HCT116 (cell line): ENCODE data around the gene MPPED1. TPM values are rescaled to one million over a fixed set of nuclear protein-coding genes. Genes with fewer than 3 reads are reported as not detected.

Source experiments
- ATAC-seq: fragments of 200-7000 bp; cut with Tn5 transposase; 2 replicates; pipeline ENCODE4 v1.9.1; 2020; ENCODE audit warnings: mild to moderate bottlenecking, moderate library complexity
- BruUV-seq: library from RNA; stranded (reverse); fragments of 400-500 nt; replicated peaks from 2 replicates; lab custom pipeline; 2021; lab: Mats Ljungman, UMichigan
- CTCF ChIA-PET: fragments of 300-600 bp; sonication (Branson Sonifier 250); formaldehyde crosslinking; loops from one replicate; lab custom pipeline; 2021; ENCODE audit warnings: antibody characterized with exemption; lab: Charles Lee
- POLR2A ChIA-PET: fragments of 300-600, 350-600 bp; sonication (Branson Sonifier 250); formaldehyde crosslinking; loops from one replicate; lab custom pipeline; 2021; ENCODE audit warnings: antibody characterized with exemption; lab: Charles Lee
- RAD21 ChIA-PET, 2 experiments: fragments of 300-600 bp; sonication (Branson Sonifier 250); formaldehyde crosslinking; loops; one replicate each; lab custom pipeline; 2023; ENCODE audit warnings: low total read pairs in 2 of 2; ENCODE audit not compliant: uncharacterized antibody in 2 of 2, unreplicated experiment in 2 of 2, low non-redundant PET in 1 of 2; lab: Charles Lee
- DNase-seq: peaks from one replicate; pipeline ENCODE4 v3.0.0-alpha.2; 2010; ENCODE audit warnings: low read depth, low spot score
- H2AFZ ChIP-seq: fragments of 200-600 bp; shearing (Covaris generic), sonication (generic); 2 replicates; pipeline ENCODE4 v1.6.1; 2017; ENCODE audit warnings: low read depth, mixed run types, mixed read lengths, antibody characterized with exemption, low read length; ENCODE audit not compliant: poor library complexity, severe bottlenecking
- H3K27ac ChIP-seq: 2 replicates; pipeline ENCODE4 v1.5.1; 2012; ENCODE audit warnings: low read depth, low read length
- H3K27me3 ChIP-seq: fragments of 200-600 bp; sonication (generic); 2 replicates; pipeline ENCODE4 v1.6.1; 2016; ENCODE audit warnings: mixed run types, low read length, mixed read lengths; ENCODE audit not compliant: insufficient read depth
- H3K36me3 ChIP-seq, 2 experiments: fragments of 200-500 bp in 1 of 2; fragments of 200-600 bp in 1 of 2; sonication (Bioruptor generic) in 1 of 2; sonication (generic) in 1 of 2; 2 replicates each; pipeline versions ENCODE4 v1.5.1 to v1.6.1; 2014 to 2016; ENCODE audit warnings: low read length in 2 of 2, inconsistent platforms in 1 of 2, mixed read lengths in 1 of 2, mixed run types in 1 of 2; ENCODE audit not compliant: insufficient read depth in 2 of 2, control insufficient read depth in 1 of 2
- H3K4me1 ChIP-seq, 2 experiments: fragments of 200-600 bp in 1 of 2; sonication (generic) in 1 of 2; 2 replicates each; pipeline versions ENCODE4 v1.5.1 to v1.6.1; 2012 to 2017; ENCODE audit warnings: low read length in 2 of 2, inconsistent platforms in 1 of 2, mild to moderate bottlenecking in 1 of 2, mixed read lengths in 1 of 2, mixed run types in 1 of 2, moderate library complexity in 1 of 2; ENCODE audit not compliant: insufficient read depth in 2 of 2, control insufficient read depth in 1 of 2
- H3K4me2 ChIP-seq: fragments of 200-600 bp; sonication (generic); 2 replicates; pipeline ENCODE4 v1.6.1; 2017; ENCODE audit warnings: mixed run types, low read length, mixed read lengths
- H3K4me3 ChIP-seq, 2 experiments: fragments of 200-600 bp in 1 of 2; sonication (generic) in 1 of 2; replicated peaks in 1 of 2; 2 replicates each; pipeline ENCODE4 v1.5.1; 2011 to 2016; ENCODE audit warnings: low read length in 2 of 2, control low read depth in 1 of 2, low read depth in 1 of 2, mild to moderate bottlenecking in 1 of 2, mixed read lengths in 1 of 2, mixed run types in 1 of 2
- H3K79me2 ChIP-seq: fragments of 200-600 bp; sonication (generic); 2 replicates; pipeline ENCODE4 v1.6.1; 2017; ENCODE audit warnings: mild to moderate bottlenecking, mixed run types, low read length, moderate library complexity, mixed read lengths; ENCODE audit not compliant: insufficient read depth
- H3K9ac ChIP-seq: fragments of 200-600 bp; sonication (generic); 2 replicates; pipeline ENCODE4 v1.6.1; 2016; ENCODE audit warnings: low read length, mixed read lengths
- H3K9me2 ChIP-seq: fragments of 200-600 bp; sonication (generic), shearing (Covaris generic); 2 replicates; pipeline ENCODE4 v1.6.1; 2017; ENCODE audit warnings: mixed run types, mild to moderate bottlenecking, moderate library complexity; ENCODE audit not compliant: insufficient read depth
- H3K9me3 ChIP-seq, 2 experiments: fragments of 200-500 bp in 1 of 2; fragments of 200-600 bp in 1 of 2; sonication (Bioruptor generic) in 1 of 2; sonication (generic) in 1 of 2; 2 replicates each; pipeline ENCODE4 v1.6.1; 2014 to 2017; ENCODE audit warnings: low read length in 2 of 2, mixed read lengths in 2 of 2, inconsistent platforms in 1 of 2, low read depth in 1 of 2, mild to moderate bottlenecking in 1 of 2, mixed run types in 1 of 2, moderate library complexity in 1 of 2; ENCODE audit not compliant: control insufficient read depth in 1 of 2, insufficient read depth in 1 of 2
- H4K20me1 ChIP-seq: fragments of 200-600 bp; sonication (generic), shearing (Covaris generic); 2 replicates; pipeline ENCODE4 v1.6.1; 2017; ENCODE audit warnings: mixed run types, mild to moderate bottlenecking, moderate library complexity; ENCODE audit not compliant: insufficient read depth
- CBX3 ChIP-seq: IDR thresholded peaks from 2 replicates; pipeline ENCODE4 v1.6.1; 2012; ENCODE audit warnings: low read depth
- CTCF ChIP-seq, 3 experiments: fragments of 200-600 bp in 1 of 3; sonication (generic) in 1 of 3; IDR thresholded peaks in 2 of 3; conservative IDR thresholded peaks in 1 of 3; 2 replicates each; pipeline ENCODE4 v1.5.1; 2012 to 2017; ENCODE audit warnings: low read depth in 2 of 3, low read length in 2 of 3, antibody characterized with exemption in 1 of 3, borderline replicate concordance in 1 of 3, control low read depth in 1 of 3, mild to moderate bottlenecking in 1 of 3, mixed read lengths in 1 of 3, mixed run types in 1 of 3, moderate library complexity in 1 of 3; ENCODE audit not compliant: insufficient read depth in 1 of 3
- EGR1 ChIP-seq: IDR thresholded peaks from 2 replicates; pipeline ENCODE4 v1.6.1; 2012; ENCODE audit warnings: low read depth
- EZH2 ChIP-seq: fragments of 200-600 bp; sonication (generic); IDR thresholded peaks from 2 replicates; pipeline ENCODE4 v1.6.1; 2017; ENCODE audit warnings: antibody characterized with exemption, mixed run types
- EZH2phosphoT487 ChIP-seq: fragments of 200-600 bp; IDR thresholded peaks from 2 replicates; pipeline ENCODE4 v1.6.1; 2018; ENCODE audit warnings: antibody characterized with exemption, borderline replicate concordance
- JUND ChIP-seq: IDR thresholded peaks from 2 replicates; pipeline ENCODE4 v1.6.1; 2012
- RAD21 ChIP-seq: IDR thresholded peaks from 2 replicates; pipeline ENCODE4 v1.6.1; 2012; ENCODE audit warnings: low read depth, mild to moderate bottlenecking
- SRF ChIP-seq: IDR thresholded peaks from 2 replicates; pipeline ENCODE4 v1.6.1; 2012; ENCODE audit warnings: low read depth
- TCF7L2 ChIP-seq: IDR thresholded peaks from 2 replicates; pipeline ENCODE4 v1.7.0; 2011; ENCODE audit warnings: borderline replicate concordance, inconsistent platforms; ENCODE audit not compliant: insufficient read depth, insufficient read length; ENCODE audit errors: extremely low read depth
- YY1 ChIP-seq: IDR thresholded peaks from 2 replicates; pipeline ENCODE4 v1.6.1; 2011; ENCODE audit warnings: low read length, low read depth, moderate library complexity, mild to moderate bottlenecking; ENCODE audit not compliant: insufficient replicate concordance; ENCODE audit errors: extremely low read depth
- ZFX ChIP-seq: fragments of 450-650 bp; IDR thresholded peaks from 2 replicates; pipeline ENCODE4 v1.6.1; 2017
- ZNF274 ChIP-seq: fragments of 200-500 bp; sonication (Bioruptor generic); IDR thresholded peaks from 2 replicates; pipeline ENCODE4 v1.6.1; 2014; ENCODE audit warnings: mild to moderate bottlenecking, low read depth, low read length, inconsistent platforms
- intact Hi-C: fragments of 100-400 bp; cut with micrococcal nuclease; formaldehyde crosslinking; loops from 2 replicates; pipeline ENCODE4 v1.10.0; 2022
- total RNA-seq: library from RNA; stranded (reverse); gene quantifications from one replicate; pipeline ENCODE4 v1.2.1, GENCODE V29; 2021; ENCODE audit not compliant: unreplicated experiment
- TF ChIP-seq, protein P1 (sequence below): IDR thresholded peaks from 2 replicates; pipeline ENCODE4 v1.6.1; 2011; ENCODE audit warnings: mild to moderate bottlenecking, low read length, moderate library complexity; ENCODE audit not compliant: insufficient replicate concordance; ENCODE audit errors: extremely low read depth

MPPED1 gene
- total RNA-seq, 1 experiment from 2014 or later, result not detected

GRCh38 chr22:43531651-43532050 lies 119.8 kb downstream of the MPPED1 start (continued):
- TF ChIP-seq, protein P1, sequence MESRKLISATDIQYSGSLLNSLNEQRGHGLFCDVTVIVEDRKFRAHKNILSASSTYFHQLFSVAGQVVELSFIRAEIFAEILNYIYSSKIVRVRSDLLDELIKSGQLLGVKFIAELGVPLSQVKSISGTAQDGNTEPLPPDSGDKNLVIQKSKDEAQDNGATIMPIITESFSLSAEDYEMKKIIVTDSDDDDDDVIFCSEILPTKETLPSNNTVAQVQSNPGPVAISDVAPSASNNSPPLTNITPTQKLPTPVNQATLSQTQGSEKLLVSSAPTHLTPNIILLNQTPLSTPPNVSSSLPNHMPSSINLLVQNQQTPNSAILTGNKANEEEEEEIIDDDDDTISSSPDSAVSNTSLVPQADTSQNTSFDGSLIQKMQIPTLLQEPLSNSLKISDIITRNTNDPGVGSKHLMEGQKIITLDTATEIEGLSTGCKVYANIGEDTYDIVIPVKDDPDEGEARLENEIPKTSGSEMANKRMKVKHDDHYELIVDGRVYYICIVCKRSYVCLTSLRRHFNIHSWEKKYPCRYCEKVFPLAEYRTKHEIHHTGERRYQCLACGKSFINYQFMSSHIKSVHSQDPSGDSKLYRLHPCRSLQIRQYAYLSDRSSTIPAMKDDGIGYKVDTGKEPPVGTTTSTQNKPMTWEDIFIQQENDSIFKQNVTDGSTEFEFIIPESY, result no peak
- TF ChIP-seq EZH2phosphoT487 (no peak), YY1 (no peak), RAD21 (no peak), EZH2 (no peak)

- RAD21 ChIA-PET, result no interaction called here
- H3K9me2 ChIP-seq, result no peaks in the 10 kb centered on the region
- TF ChIP-seq CBX3 (no peak), ZFX (no peak), EGR1 (no peak), ZNF274 (no peak), SRF (no peak), JUND (no peak), CTCF (IDR thresholded peaks at IDR 0.05 in 2 of 3, conservative IDR thresholded peaks at IDR 0.05 in 1 of 3; ENCODE audit: borderline replicate concordance in 1 of 3, insufficient read depth in 1 of 3, low read depth in 2 of 3, low read length in 2 of 3) (no peak), YY1 (no peak), TCF7L2 (no peak), EZH2 (no peak), RAD21 (no peak)
- TF ChIP-seq, all 23 proteins: peak for 0
- CTCF ChIA-PET, result no interaction called here
- no peak overlapping the region for H3K27ac ChIP-seq
- H2AFZ ChIP-seq, result no peak overlapping the region
- no peaks in the 10 kb centered on the region for H3K9me3 ChIP-seq
- no peak overlapping the region for H3K9ac ChIP-seq
- BruUV-seq, result no TSS peak
- peaks cover 23% of the 10 kb centered on the region for H3K27me3 ChIP-seq
- no peak overlapping the region for H3K4me2 ChIP-seq
- DNase-seq (no peak), ATAC-seq (no peak)
- H3K4me1 ChIP-seq, result no peaks in the 10 kb centered on the region
- intact Hi-C loops, result no loop called here
- no peaks in the 10 kb centered on the region for H4K20me1 ChIP-seq
- no peak overlapping the region for H3K4me3 ChIP-seq
- POLR2A ChIA-PET, result no interaction called here
- H3K36me3 ChIP-seq, result no peaks in the 10 kb centered on the region
- no peaks in the 10 kb centered on the region for H3K79me2 ChIP-seq
These were observed 120.7 kb downstream of the MPPED1 start for GRCh38 chr22:43532301-43533155.
